Transverse colon (tissue), 3 donors: ENCODE measurements around the gene GPM6B.

ENCODE experiments used
- POLR2A ChIP-seq: fragments of 450-650 bp; IDR thresholded peaks from one replicate; pipeline ENCODE4 v1.6.1; 2016; ENCODE audit warnings: antibody characterized with exemption, mild to moderate bottlenecking, moderate library complexity
- TF ChIP-seq, protein P1 (sequence below), 5 experiments: fragments of 200-600 bp in 3 of 5; fragments of 450-650 bp in 2 of 5; sonication (generic) in 3 of 5; IDR thresholded peaks; 1 replicate in 2 of 5; 2 replicates in 3 of 5; pipeline ENCODE4 v1.5.1; 2016 to 2017; ENCODE audit warnings: antibody characterized with exemption in 5 of 5, inconsistent platforms in 3 of 5, mild to moderate bottlenecking in 2 of 5, moderate library complexity in 1 of 5

DNA sequence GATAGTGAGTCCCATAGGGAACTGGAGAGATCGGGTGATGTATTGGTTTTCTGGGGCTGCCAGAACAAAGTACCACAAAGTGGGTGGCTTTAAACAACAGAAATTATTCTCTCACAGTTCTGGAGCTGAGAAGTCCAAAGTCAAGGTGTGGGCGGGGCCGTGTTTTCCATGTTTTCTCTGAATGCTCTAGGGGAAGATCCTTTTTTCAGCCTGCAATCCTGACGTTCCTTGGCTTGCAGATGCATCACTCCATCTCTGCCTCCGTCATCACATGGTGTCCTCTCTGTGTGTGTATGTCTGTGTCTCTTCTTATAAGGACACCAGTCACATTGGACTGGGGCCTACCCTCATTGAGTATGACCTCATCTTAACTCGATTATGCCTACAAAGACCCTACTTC lies 7.9 kb upstream of the GPM6B start:
- TF ChIP-seq, protein P1, sequence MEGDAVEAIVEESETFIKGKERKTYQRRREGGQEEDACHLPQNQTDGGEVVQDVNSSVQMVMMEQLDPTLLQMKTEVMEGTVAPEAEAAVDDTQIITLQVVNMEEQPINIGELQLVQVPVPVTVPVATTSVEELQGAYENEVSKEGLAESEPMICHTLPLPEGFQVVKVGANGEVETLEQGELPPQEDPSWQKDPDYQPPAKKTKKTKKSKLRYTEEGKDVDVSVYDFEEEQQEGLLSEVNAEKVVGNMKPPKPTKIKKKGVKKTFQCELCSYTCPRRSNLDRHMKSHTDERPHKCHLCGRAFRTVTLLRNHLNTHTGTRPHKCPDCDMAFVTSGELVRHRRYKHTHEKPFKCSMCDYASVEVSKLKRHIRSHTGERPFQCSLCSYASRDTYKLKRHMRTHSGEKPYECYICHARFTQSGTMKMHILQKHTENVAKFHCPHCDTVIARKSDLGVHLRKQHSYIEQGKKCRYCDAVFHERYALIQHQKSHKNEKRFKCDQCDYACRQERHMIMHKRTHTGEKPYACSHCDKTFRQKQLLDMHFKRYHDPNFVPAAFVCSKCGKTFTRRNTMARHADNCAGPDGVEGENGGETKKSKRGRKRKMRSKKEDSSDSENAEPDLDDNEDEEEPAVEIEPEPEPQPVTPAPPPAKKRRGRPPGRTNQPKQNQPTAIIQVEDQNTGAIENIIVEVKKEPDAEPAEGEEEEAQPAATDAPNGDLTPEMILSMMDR (IDR thresholded peaks at IDR 0.05) = no peak
- TF ChIP-seq POLR2A = no peak
